ENCODE measurements around the gene QPRT.

GRCh38 chr16:29684679-29685078 is 5.7 kb downstream of the QPRT start:
- TF ChIP-seq CTCF (IDR thresholded peaks at IDR 0.05; ENCODE audit: low read length) (no peak), EZH2 (optimal IDR thresholded peaks at IDR 0.05; ENCODE audit: low read depth, low read length) (no peak), EZH2phosphoT487 (IDR thresholded peaks at IDR 0.05; ENCODE audit: low read length) (no peak)
